Hepatocyte (in vitro differentiated cells): ENCODE results near the gene FILIP1L.

ENCODE experiments used
- CTCF ChIP-seq: fragments of 200-600 bp; sonication (generic); IDR thresholded peaks from 2 replicates; pipeline ENCODE4 v1.5.1; 2016; ENCODE audit warnings: antibody characterized with exemption, mild to moderate bottlenecking; ENCODE audit not compliant: poor library complexity
- EZH2 ChIP-seq: fragments of 200-600 bp; sonication (generic); IDR thresholded peaks from 2 replicates; pipeline ENCODE4 v1.6.1; 2016; ENCODE audit warnings: antibody characterized with exemption, mild to moderate bottlenecking, borderline replicate concordance

DNA sequence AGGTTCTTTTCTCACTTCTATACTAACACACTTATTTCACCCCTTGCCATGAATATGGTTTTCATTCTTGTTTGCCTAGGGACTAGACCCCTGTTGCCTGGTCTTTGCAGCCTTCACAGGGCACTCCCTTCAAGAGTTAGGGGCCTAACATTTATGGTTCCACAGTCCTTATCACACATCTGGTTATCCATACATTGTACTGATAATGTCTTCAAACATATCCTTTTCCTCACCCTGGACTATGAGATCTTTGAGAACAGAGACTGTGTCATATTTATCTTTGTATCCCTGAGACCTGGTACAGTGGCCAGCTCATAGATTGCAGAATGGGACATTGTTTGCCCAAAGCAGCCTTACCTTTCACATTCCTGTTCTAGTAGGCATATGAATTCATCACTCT, 190.4 kb downstream of the FILIP1L start:
- TF ChIP-seq CTCF (no peak), EZH2 (no peak)
